AML-193 (cell line): ENCODE results near the gene CIART.
A peak's percentile ranks its signal among the peaks of the same experiment; 100 is the strongest.
"Not testable (repeated sequence)": the region's sequence is repeated elsewhere in the genome, so short reads cannot be mapped to it uniquely, and the experiment has no call there.

ENCODE experiments used
- DNase-seq, 2 experiments: peaks; one replicate each; lab custom pipeline; 2025; lab: John Stamatoyannopoulos, UW

Gene CIART

DNA sequence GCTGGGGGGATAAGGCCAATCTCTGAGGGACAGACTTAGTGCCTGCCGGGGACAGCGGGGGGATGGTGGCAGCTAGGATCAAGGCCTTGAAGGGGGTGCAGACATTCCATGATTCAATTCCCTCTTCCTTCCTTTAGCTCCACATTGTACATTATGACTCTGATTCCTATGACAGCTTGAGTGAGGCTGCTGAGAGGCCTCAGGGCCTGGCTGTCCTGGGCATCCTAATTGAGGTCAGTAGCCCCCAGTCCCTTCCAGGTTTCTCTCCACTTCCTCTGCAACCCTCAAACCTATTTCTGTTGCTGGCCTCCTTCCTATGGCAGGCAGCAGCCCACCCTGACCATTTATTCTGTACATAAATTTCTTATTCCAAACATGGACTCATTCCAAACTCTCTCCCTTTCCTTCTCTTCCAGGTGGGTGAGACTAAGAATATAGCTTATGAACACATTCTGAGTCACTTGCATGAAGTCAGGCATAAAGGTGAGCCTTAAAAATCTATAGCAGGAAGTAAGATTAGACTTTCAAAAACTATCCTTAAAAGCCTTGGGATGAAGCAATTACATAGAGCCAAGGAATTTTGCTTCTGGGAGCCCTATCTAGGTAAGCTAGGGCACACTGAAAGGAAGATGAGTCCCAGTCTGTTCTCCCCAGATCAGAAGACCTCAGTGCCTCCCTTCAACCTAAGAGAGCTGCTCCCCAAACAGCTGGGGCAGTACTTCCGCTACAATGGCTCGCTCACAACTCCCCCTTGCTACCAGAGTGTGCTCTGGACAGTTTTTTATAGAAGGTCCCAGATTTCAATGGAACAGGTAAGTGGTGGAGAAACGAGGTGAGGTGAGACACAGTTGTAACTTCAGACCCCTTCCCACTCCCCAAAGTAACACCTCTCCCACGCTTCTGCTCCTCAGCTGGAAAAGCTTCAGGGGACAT lies 19.7 kb upstream of the CIART start:
- no peak for DNase-seq

DNA sequence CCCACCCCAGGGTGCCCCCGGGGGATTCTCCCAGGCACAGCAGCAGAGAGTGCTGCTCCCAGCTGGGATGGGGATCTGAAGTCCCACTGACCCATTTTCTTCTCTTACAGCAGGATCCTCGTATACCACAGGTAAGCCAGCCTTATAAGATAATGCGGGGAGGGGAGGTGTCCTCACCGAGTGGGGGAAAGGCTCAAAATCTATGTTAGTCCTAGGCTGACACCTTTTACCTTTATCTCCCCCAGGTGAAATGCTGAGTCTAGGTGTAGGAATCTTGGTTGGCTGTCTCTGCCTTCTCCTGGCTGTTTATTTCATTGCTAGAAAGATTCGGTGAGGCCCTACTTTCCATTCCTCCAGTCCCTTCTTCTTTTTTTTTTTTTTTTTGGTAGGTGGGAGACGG lies 18.8 kb upstream of the CIART start:
- no peak for DNase-seq

DNA sequence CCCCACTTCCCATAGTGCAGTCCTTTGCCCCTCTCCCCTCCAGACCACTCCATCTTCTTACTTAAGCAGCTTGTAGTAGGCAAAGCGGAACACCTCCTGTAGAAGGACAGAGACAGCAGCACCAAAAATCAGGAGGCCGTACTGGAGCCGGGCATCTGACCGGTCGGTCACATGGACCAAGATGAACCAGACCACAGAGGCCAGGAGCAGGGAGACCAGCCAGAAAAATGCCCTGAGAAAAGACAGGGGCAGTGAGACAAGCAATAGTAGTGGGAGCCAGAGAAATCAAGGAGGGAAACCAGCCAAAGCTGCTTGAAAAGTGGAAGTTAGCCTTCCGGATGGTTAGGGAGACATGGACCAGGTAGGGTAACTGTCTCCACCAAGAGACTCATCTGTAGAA lies 14.5 kb upstream of the CIART start:
- DNase-seq: no peak

DNA sequence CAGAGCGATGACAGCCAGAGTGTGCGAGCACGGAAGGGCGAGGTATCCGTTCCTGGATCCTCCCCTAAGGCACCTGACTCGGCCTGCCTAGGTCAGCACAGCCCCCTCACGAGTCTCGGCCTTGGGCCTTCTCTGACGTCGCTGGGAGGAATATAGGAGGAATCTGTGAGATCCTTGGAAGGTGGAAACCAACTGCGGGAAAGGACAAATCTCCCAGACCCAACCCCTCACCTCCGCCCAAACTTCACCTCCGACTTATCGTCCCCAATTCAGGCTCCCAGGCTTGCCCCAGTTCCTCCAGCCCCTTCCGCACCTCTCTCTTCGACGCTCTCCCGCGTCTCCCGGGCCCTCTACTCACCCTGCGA lies 14.0 kb upstream of the CIART start:
- DNase-seq: no peak

DNA sequence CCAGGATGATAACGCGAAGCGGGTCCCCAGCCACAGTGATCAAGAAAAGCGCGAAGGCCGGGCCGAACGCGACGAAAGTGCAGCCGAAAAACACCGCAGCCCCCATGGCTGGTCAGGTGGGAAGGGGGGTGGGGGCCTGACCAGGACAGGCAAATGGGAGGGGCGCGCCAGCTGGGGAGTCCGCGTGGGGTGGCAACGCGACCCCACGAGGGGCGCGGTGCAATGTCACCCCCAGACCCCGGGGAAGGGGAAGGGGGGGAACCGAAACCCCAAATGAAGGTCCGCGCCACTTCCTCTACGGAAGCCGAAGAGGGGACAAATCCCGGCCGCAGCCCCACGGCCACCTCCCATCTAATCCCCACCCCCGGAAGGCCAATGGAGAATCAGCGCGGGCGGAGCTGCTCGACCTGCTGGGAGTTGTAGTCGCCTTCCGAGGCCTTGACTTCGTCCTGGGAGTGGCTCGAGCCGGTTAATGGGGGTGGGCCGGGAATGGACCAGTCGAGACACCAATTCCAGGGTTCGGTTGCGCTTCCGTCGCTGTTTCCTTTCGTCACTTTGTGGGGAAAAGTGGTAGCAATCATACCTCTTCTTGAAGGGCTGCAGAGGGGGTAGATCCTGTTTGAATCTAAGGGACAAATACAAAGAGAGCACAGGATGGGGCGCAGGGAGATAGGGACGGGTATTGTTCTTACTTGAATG lies 13.5 kb upstream of the CIART start, which contains the start of gene APH1A:
APH1A (minus strand) TSS at position 312 of the 699 bp plus-strand sequence; CDS start at position 106, 206 bp downstream.
- DNase-seq: peak; percentile 90 to 94

DNA sequence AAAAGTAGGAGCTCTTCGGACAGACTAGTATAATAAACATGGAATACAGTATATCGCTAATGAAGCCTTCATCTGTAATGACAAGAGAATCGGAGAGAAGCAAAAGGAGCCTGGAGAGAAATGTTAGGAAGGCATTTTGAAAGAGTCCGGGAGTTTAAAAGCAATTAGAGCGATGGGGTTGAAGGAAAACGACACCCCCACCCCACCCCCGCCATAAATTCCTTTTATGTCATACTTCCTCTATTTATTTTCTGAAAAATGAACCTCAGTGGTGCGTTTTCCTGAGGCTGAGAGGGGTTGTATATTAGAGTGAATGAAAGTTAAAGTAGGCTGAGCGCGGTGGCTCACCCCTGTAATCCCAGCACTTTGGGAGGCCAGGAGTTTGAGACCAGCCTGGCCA lies 12.9 kb upstream of the CIART start:
- no peak for DNase-seq

DNA sequence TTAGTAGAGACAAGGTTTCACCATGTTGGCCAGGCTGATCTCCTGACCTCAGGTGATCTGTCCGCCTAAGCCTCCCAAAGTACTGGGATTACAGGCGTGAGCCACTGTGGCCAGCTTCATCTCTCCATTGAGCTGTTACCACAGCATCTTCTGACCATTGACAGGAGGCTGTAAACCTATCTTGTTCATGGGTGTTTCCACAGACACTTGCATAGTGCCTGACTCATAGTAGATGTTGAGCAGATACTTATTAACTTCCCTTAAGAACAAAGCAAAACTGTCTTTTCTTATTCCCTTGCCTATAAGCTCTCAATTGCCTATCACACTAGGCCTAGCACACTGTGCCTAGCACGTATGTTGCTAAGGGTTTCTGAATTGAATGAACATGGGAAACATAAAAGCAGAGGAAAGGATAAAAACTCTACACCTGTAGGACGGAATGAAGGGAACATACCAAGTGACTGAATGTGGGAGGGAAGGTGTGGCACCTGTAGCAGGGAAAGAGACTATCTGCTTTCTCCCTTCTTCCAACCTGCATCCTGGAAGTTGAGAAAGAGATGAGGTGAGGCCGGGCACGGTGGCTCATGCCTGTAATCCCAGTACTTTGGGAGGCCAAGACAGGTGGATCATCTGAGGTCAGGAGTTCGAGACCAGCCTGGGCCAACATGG lies 10.9 kb upstream of the CIART start:
- no peak for DNase-seq

DNA sequence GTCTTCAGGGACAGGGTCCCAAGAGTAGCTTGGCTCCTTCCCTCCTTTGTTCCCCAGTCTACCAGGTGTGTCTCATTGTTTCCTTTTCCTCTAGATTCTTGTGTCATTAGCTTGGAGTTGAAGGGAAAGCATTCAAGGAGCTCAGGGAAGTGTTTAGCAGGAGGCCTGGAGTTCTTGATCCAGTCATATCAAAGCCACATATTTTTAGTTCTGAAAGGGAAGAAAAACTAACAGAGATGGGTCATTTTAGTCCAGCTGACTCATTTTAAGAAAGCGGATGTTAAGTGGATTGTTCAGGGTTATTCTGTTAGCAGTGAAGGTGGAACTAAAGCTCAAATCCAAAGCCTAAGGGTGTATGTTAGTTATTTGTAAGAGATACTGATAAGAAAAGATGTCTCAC lies 9.0 kb upstream of the CIART start:
- peak; percentile 3 to 15 for DNase-seq

DNA sequence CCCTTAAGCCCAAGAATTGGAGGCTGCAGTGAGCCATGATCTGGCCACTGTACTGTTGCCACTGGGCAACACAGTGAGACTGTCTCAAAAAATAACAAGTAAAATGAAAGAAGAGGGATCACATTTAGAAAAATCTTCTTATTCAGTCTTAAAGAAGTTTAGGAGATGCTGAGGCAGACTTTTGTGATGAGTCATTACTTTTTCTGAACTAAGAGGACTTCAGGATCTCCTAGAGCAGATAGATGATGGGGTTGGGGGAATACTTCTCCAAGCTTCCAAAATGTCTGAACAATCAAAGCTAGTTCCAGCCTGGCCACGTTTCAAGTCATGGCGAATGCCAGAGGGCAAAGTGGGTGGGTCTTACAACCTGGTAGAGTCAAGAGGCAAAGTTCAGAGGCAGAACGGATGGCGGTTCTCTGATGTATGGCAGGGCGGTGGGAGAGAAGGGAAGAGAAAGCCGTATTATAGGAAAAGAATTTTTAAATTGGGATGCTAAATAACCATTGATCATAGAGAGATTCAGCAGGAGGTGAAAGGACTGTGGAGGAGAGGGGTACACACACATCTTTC lies 2.1 kb upstream of the CIART start:
- DNase-seq: no peak

DNA sequence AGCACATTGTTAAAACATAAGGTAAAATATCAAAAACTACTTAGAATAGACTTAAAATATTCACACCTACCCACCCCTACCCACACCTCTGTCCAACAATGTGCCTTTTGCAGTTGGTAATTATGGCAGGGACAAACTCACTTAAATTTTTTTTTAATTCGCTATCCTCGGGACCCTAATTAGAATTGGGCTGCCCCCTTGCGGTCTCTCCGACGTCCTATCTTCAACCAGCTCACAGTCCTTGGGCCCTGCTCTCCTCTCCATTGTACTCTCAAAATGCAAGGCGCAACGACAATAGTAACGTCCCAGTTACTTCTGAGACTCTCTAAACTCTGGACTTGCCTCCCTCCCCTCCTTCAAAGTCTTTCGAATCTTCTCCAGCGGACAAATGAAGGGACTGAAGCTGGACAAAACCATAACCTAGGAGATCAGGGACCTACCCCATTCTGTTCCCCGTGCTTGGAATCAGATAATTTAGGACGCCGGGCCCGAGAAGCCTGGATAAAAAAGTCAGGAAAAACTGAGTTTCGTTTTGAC lies 1.1 kb upstream of the CIART start:
- DNase-seq: peak; percentile 68 to 71

DNA sequence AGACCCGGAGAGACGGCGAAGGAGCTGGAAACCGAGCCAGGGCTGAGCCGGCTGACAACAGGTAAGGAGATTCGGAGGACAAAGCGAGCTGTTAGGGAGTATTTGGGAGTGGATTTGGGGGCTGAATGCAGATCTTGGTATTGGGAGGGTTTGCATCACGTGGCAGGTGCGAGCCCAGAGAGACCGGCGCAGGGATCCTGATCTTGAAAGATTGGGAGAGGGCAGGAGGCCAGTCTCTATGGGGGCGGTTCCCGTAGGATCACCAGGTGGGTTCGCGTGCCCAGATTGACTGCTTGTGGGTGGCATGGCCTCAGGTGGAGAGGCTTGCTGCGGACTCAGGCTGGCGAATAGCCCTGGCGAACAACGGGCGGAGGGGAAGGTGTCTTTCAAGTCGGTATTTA lies 204 bp downstream of the CIART start:
- DNase-seq: no peak

DNA sequence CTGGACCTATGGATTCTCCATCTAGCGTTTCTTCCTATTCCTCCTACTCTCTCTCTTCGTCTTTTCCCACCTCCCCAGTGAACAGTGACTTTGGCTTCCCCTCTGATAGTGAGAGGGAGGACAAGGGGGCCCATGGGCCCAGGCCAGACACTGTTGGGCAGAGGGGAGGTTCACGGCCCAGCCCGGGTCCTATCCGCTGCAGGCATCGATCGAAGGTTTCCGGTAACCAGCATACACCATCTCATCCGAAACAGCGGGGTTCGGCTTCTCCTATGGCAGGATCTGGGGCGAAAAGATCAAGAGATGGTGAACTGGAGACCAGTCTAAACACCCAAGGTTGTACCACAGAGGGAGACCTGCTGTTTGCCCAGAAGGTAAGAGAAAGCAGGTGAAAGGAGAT lies 906 bp downstream of the CIART start:
- no peak for DNase-seq

DNA sequence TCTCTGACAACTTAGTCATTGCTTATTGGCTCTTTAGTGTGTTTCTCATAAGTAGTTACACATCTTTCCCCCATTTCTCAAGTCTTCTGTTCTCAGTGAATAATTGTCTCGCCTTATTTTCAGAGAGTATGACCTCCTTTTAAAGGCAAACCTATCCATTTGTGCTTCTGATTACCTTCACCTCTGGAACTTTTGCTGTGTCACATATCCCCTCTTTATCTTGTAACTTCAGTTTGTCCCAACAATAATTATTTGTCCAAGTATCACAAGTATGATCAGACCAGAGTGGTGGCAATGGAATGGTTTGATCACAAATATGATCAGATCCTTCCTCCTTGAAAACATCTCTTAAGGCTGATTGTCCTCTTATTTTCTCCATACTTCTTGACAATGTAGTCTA lies 6.0 kb downstream of the CIART start:
- DNase-seq: no peak

DNA sequence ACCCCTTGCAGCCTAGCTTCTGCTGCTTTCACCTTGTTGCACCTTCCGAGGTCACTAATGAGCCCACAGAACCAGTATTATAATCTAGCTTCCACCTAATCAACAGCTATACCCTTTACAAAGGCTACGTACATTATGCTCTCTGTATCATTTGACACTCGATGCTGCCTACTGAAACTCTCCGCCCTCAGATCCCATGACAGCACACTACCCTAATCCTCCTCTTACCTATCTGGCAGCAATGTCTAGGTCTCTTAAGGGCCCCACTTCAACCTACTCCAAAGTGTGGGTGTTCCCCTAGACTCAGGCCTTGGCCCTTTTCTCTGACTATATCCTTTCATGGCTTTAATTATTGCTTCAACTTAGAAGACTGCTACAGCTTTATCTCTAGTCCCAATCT lies 6.5 kb downstream of the CIART start:
- no peak for DNase-seq

DNA sequence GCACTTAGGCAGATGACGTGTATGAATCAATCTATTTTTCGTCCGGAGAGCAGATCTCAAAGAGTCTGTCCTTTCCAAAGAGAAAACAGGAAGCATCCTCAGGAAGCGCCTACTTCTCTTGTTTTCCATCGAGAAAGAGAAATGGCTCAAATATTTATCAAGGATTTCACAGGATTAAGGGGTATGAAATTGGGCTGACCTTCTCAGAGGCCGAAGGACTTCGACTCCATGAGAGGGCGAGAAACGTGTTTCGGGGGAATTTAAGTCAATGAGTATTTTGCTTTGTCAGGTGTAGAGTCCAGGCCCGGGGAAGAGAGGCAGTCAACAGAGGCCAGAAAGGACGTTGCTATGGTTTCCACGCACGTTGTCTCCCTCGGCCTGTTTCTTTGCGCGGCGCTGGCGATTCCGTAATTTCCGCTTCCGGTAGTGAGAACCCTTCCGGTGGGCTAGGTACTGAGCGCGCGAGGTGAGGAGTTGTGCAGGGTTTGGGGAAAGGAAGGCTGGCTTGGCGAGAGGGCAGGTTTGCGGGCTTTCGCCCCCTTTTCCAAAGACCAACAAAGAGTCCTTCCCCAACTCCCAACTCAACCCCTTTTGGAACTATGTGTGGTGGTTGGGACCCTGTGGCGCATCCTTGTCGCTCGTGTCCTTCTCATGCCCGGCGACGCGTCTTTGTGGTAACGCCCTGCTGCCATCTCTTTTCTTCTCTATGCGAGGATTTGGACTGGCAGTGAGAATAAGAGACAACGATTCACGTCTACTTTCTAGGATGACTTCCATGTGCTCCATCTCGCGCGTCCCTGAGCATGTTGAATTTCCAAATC lies 11.3 kb downstream of the CIART start, which contains the start of gene MRPS21:
MRPS21 (plus strand) TSS at position 429 of the 821 bp plus-strand sequence. CDS start 506 bp downstream, outside the sequence.
- peak; percentile 59 to 70 for DNase-seq

DNA sequence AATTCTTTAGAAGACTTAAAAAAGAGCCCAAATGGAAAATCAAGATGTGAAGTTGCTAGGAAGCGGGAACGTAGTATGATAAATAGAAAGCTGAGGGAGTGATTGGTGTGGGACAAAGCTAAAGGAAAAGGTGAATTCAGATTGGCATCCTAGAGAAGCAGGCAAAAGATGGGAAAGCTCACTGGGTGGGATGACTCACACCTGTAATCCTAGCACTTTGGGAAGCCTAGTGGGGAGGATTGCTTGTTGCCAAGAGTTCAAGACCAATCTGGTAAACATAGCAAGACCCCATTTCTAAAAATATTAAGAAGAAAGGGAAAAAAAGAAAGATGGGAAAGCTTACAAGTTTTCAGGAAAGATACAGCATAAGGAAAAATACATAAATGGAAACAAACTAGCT lies 13.1 kb downstream of the CIART start:
- no peak for DNase-seq

DNA sequence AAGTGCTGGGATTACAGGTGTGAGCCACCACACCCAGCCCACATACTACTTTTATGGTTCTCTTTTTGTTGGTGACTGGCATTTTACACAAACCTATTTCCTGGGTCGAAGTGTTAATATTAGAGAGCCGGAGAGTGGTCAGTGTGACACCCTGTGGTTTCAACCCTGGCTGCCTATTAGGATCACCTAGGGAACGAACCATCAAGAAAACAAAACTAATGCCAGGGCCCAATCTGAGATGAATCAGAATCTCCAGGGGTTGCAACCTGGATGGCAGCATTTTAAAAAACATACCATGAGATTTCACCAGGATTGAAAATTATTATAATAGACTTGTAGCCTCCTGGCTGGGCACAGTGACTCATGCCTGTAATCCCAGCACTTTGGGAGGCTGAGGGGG lies 17.4 kb downstream of the CIART start:
- DNase-seq: no peak

DNA sequence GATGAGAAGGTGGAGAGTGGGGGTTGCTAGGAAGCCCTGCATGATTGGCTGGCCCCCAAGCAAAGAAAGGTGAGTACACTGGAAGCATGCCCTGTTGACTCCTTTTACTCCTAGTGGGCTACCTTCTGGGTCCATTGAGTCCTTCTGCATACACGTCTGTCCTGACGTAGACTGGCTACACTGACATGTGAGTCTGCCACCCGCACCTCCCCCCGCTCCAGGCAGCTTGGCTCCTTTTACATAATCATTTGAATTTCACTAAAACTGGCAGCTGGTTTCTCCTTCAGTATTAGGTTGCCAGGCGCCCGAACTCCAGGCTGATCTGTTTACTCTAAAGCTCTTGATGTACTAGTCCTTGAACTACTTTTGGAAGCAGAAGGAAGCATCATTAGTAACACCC lies 20.0 kb downstream of the CIART start:
- DNase-seq: no peak

DNA sequence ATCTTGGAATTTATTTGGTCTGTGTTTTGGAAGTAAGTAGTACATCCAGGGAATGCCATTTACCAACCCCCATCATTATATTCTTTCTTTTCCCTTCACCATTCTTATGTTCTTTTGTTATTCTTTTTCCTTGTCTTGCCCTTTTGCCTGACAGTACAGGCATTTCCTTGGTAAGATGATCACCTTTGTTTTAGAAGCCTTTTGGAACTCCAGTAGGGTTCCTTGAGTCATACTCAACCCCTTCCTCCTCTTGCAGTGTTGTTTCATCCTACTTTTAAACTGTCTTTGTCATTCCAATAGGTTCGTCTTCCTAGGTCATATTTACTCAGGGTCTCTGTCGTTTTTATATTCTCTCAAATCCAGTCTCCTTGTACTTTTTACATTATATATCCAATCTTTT lies 20.5 kb downstream of the CIART start:
- no peak for DNase-seq

DNA sequence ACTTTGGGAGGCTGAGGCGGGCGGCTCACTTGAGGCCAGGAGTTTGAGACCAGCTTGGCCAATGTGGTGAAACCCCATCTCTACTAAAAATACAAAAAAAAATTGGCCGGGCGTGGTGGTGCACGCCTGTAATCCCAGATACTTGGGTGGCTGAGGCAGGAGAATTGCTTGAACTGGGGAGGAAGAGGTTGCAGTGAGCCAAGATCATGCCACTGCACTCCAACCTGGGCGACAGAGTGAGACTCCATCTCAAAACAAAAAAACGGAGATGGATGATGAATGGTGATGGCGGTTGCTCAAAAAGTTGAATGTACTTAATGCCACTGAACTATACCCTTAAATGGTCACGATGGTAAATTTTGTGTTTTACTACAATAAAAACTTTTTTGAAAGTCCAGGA lies 26.2 kb downstream of the CIART start:
- not testable (repeated sequence) for DNase-seq
